Measurements from ENCODE around the gene ATG101.

ATG101 gene

DNA sequence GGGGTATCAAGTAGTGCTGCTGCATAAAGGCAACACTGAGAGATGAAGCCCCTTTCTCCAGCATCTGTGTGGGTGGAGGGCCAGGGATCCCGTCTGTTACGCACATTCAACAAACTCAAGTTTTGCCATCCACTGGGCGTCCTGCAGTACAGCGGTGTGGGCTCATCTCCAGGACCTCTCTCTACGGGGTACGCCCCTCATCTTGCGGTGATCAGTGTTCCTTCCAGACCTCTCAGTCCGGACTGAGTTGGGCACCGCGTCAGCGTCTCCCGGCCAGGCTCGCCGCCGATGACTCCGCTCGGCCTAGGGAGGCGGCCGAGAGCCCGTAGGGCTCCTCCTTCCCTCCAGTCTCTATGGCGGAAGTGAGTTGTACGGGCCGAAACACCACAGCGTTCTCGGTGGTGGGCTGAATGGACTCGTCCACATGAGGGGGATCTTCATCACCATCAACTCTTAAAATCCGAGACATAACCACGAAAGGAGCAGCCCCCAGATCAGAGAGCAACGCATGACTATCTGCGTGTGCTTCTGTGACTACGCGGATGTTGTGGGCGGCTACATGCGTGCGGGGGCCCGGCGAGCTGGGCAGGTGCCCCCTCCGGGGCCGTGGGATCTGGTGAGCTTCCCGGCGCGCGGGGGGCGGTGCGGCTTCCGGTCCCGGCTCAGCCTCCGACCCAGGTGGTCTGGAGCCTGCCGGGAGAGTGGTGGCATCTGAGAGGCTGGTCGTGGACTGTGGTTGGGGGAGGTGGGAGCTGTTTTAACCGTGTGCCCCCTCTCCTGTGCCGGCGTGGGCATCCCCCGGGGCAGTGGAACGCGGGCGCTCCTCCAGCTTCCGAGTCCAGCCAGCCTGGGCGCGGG, at the start of gene ATG101:
Gene ATG101, plus strand, starts transcription at position 652 of the 858 bp plus-strand sequence. CDS start 3,673 bp downstream, outside the sequence.
- DNase-seq (ENCODE audit: low read depth), result peak; percentile 78

DNA sequence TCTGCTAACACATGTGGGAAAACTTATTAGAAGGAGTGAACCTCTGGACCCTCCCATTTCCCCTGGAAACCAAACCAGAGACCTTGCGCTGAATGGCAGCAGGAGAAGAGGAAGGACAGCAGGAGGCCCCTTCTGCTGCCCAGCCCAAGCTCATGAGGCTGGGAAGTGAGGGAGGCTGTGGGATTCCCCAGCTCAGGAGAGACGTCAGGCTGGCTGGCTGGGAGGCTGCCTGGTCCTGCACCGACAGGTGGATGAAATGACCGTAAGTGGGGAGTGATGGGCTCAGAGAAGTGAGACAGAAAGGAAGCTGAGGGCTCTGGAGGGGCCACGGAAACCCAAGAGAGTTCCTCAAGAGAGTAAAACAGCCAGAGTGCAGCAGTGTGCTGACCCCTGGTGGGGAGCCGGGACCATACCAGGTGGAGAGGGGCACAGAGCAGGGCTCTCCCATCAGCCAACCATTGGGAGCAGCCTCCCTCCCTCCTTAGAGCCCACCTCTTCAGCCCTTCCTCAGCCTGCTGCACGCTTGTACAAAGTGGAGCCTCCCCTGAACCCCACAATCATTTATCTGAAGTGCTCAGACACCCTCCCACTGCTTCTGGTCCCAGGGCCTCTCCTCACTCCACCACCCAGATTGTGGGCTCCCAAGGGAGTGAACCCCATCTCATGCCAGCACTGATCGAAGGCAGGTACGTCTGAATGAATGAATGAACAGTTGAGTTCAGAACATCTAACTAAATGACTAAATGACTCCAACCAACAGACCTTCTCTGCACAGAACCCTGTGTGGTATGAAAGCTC, 49.0 kb upstream of the ATG101 start:
- DNase-seq (ENCODE audit: low read depth), result peak; percentile 32

GRCh38 chr12:52022841-52023181, 47.0 kb upstream of the ATG101 start:
- DNase-seq (ENCODE audit: low read depth), result no peak

DNA sequence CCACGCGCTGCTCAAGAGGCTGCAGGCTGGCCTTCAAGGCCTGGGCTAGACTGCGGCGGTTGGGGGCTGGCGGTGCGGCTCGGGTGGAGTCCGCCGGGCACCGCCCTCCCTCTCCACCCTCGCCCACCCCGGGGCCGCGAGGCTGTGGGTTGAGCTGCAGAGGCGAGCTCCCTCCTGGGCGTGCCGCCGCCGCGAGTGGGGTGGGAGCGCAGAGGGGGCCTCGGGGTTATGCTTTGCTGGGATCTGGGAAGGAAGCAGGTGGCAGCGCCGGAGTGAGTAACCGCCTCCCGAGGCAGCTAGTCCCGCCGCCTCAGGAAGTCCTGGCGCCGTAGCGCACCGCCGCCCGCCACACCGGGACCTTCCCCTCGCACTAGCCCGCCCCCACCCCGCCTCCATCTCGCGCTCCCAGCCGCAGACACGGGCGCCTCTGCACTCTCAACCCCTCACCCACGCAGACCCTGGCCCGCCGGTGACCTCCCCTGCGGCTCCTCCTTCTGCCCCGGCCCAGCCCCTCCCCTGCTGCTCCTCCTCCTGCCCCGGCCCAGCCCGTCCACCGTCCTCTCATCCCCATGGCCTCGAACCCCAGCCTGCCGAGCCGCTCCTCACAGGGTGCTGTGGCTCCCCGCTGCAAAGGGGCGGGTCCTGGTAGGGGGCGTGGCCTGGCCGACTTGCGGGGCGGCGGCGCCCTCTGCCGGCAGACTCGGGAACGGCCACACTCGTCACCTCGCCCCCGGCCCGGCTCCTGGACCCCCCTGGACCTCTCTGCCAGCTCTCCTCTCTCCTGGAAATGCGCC, 46.4 kb upstream of the ATG101 start:
- DNase-seq (ENCODE audit: low read depth), result peak; percentile 83

GRCh38 chr12:52023976-52024688, 45.6 kb upstream of the ATG101 start:
- DNase-seq (ENCODE audit: low read depth), result no peak

DNA sequence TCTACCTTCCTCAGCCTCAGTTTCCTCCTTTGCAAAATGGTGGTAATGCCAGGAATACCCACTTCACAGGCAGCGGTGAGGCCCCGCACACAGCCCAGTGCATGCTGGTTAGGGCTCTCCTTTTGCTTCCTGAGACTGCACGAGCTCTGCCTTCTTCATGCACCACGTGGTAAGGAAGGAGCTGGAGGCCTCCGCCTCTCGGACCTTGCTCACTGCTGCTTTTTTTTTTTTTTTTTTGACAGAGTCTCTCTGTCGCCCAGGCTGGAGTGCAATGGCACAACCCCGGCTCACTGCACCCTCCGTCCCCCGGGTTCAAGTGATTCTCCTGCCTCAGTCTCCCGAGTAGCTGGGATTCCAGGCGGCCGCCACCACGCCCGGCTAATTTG, 44.9 kb upstream of the ATG101 start:
- DNase-seq (ENCODE audit: low read depth), result no peak

DNA sequence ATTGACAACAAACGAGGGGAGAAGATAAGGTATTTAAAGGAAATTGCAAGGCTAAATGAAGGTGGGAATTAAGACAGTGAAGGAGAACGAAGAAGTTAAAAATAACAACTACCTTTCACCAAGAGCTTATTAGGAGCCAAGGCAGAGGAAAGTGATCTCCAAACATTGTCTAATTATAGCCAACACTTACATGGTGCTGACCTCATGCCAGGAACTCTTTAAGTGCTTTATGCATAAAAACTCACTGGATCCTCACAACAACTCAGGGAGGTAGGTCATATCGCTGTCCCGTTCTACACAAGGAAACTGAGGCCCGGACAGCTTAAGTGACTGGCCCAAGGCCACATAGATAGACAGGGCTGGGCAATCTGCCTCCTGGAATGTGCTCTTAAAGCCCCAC, 43.5 kb upstream of the ATG101 start:
- no peak for DNase-seq (ENCODE audit: low read depth)

DNA sequence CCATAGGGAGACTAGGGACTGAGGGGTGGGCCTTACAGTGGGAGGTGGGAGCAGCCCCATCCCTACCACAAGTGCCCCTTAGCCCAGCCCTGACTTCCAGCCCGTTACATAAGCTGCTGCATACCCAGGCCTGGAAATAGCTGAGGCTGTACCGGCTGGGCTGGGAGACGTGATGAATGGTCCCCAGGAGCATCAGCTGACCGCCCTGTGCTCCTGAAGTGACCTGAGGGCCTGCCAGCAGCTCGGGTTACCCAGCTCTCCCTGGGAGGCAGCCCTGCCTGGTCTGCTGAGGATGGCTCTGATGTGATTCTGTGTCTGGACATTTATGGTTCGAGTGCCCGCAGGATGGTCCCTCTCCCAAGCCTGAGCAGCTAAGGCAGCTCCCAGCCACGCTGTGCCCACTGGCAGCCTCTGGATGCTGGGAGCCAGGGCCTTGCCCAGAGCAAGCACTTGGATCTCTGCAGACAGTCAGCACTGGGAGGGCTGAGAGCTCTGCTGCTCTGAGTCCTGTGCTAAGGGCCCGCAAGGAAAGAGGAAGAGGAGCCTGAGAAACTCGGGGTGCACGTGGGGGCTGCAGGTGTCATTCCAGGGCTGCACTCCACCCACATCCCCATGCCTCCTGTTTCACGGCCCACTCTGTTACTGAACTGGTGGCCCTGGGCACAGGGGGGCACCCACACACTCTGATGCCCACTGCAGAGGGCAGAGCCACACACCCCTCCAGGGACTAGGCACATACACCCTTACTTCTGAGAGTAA, 42.5 kb upstream of the ATG101 start:
- DNase-seq (ENCODE audit: low read depth), result no peak

DNA sequence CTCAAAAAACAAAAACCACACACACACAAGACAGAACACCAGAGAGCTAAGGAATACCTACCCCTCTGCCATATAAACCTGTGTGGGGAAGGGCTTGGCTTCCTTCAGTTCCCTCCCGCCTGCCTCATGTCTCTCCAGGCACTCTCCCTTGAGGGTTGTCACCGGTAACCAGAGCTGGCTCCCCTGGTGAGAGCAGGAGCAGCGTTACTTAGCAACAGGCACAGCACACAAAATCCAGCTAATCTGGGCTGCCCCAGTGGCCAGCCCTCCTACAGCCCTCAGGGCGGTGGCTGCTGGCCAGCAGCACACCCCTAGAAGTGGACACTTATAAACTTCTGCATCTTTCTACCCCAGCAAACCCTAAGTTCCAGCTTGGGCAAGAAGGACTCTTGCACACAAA, 40.1 kb upstream of the ATG101 start:
- DNase-seq (ENCODE audit: low read depth), result no peak

- no peak for DNase-seq (ENCODE audit: low read depth)
These were observed 37.4 kb upstream of the ATG101 start for GRCh38 chr12:52032446-52032803.

DNA sequence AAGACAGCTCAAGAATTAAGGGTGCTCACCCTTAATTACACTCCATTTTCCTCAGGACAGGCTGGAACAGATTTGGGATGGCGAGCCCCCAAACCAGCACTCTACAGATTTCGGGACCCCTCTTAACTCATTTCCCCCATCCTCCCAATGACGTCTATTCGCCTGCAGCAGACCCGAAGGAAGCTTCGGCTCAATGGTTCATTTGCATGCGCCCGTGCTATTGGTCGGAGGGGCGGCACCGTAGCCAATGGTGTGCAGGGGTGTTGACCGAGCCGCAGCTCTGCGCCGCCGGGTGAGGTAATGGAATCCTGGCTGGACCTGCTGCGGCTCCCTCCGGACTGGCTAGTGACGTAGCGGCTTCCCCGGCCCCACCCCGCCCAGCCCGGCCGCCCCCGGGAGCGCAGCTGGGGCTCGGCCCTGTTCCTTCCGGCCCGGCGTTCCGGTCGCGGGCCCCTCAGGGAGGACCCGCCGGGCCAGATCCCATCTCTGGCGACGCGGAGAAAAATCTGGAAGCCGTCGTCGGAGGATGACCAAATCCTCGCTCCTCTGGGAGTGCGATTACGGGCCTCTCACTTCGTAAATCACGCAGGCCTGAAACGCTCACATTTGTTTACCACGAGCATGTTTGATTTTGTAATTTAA, 36.9 kb upstream of the ATG101 start:
- peak; percentile 86 for DNase-seq (ENCODE audit: low read depth)

GRCh38 chr12:52033446-52034140, 36.2 kb upstream of the ATG101 start:
- no peak for DNase-seq (ENCODE audit: low read depth)

DNA sequence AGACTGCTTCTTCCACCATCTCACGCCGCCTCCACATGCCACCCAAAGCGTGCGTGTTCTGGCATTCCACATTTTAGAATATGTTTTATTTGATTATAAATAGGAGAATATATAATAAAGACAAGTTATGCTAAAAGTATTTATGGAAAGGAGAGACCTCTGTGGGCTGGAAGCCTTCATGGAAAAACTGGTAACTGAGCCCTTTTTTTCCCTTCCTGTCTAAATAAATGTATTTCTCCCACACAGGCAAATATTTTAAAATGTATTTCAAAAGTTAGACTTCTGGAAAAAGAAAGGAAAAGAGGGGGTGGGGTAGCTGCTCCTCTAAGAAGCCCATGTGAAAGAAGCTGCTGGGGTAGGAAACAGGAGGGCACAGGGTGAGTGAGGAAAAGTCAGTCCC, 34.6 kb upstream of the ATG101 start:
- DNase-seq (ENCODE audit: low read depth), result no peak

DNA sequence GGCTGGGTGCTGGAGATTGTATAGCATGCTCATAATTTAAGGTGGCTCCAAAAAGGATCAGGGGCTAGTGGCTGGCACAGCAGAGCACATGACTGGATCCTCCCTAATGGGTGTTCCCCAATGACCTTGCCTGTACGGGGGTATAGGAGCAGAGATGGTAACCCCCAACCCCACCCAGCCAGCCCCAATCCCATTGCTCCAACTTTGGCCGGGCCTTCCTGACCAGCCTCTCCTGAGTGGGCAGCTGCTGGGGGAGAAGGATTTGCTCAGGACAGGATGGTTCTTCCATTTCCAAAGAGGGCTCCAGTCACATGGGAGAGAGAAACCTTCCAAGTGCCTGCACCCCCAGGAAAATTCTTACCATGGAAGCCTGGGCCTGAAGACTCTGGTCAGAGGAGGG, 33.9 kb upstream of the ATG101 start:
- no peak for DNase-seq (ENCODE audit: low read depth)

DNA sequence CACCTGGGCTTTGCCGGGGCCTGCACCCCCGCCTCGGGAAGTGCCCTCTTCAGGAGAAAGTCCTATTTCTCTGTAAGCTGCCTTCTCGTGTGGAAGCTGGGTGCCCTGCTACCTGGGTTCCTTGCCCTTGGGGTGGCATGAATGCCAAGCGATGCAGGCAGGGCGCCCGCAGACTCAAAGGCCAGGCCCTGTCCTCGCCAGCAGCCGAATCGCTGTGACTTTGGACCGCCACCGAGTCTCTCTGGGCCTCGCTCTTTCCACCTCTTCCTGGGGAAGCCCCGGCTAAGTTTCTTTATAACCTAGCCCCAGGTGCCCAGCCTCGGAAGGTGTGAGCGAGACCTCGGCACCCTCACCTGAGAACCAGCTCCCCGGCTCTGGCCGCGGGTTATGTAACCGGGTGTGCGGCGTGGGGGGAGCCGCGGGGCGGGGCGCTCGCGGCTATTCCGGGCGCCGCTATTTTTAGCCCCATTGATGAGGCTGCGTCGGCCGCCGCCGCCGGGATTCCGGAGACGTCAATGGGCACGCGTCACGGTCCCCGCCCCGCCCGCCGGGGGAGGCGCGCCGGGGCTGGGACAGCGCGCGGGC, 33.1 kb upstream of the ATG101 start:
- DNase-seq (ENCODE audit: low read depth), result peak; percentile 87

- peak; percentile 31 for DNase-seq (ENCODE audit: low read depth)
These were observed 32.4 kb upstream of the ATG101 start for GRCh38 chr12:52037248-52037861.

- DNase-seq (ENCODE audit: low read depth), result no peak
These were observed 31.3 kb upstream of the ATG101 start for GRCh38 chr12:52038447-52038846.

DNA sequence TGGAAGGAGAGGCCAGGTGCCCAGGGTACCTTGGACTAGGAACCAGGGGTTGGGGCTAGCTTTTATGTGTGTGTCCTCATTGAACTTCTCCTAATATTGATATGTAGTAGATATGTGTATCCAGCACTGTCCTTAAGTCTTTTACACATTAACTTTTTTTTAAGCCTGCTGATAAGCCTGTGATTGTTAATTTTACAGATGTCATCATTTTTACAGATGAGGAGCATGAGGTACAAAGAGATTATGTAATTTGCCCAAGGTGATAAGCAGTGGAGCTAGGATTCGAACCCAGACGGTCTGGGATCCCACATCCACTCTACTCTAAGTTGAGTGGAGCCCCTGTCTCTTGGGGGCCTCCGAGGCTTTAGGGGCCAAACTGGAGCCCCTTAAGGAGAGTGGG, 28.7 kb upstream of the ATG101 start:
- no peak for DNase-seq (ENCODE audit: low read depth)

GRCh38 chr12:52041695-52042123, 28.1 kb upstream of the ATG101 start:
- DNase-seq (ENCODE audit: low read depth), result peak; percentile 41
